ENCODE measurements around the gene GON4L. TPM values are rescaled to one million over a fixed set of nuclear protein-coding genes. Genes with fewer than 3 reads are reported as not detected.

GON4L gene
- total RNA-seq: 16.0 and 17.4 TPM in 2 replicates

DNA sequence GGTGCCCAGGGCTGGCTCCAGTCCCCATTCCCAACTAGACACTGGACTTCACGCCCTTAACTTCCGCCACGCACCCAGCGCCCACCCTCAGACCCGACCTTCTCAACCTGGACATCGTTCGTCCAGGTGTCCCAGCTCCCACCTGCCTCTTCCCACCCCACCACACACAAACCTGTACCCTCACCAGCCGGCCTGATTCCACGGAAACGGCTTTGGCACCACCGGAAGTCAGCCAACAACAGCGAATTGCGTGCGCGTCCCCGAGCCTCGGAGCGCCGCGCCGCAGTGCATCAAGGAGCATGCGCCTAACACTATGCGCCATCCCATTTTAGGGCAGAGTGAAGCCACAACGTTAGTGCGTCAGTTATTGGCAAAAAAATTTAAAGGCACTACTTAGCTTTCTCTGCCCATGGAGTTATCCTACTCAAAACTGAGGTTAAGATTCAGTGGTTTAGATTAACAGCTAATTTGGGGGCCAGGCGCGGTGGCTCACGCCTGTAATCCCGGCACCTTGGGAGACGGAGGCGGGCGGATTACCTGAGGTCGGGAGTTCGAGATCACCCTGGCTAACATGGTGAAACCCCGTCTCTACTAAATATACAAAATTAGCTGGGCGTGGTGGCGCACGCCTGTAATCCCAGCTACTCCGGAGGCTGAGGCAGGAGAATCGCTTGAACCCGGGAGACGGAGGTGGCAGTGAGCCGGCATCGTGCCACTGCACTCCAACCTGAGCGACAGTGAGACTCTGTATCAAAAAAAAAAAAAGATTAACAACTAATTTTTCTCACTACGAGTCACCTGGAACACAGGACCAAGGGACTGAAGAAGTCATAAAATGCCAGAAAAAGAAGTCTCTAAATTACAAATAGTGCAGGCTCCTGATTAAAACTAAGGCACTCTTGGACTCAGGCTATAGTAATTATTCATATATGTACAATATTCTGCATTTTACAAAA, at the start of gene GON4L:
TSS of gene GON4L (minus strand) at position 240 of the 956 bp plus-strand sequence. CDS start 3,434 bp downstream, outside the sequence.

GRCh38 chr1:155859234-155859829, 2.3 kb upstream of the GON4L start, which contains the start of gene SYT11:
Gene SYT11 (plus strand): TSS chr1:155859567. CDS start chr1:155859762, 195 bp downstream.

Other genes with a start within 250 kb of the GON4L start
- 20.9 and 22.9 TPM in 2 replicates for gene MSTO1, start 247.0 kb downstream of the GON4L start, total RNA-seq
- 37.4 and 56.9 TPM in 2 replicates for gene YY1AP1, start 168.4 kb downstream of the GON4L start, total RNA-seq
- gene DAP3, start 168.1 kb downstream of the GON4L start, total RNA-seq: 77.6 and 78.6 TPM in 2 replicates
- 0.21 and 3.4 TPM in 2 replicates for gene SYT11, start 2.4 kb upstream of the GON4L start, total RNA-seq
- gene RIT1, start 54.1 kb upstream of the GON4L start, total RNA-seq: 35.0 and 35.2 TPM in 2 replicates
- gene KHDC4, start 77.2 kb upstream of the GON4L start, total RNA-seq: 12.3 and 23.9 TPM in 2 replicates
- gene RXFP4, start 84.4 kb upstream of the GON4L start, total RNA-seq: 0.24 TPM in 1 of 2 replicates, not detected in the other
- 55.6 and 76.6 TPM in 2 replicates for gene ARHGEF2, start 121.3 kb upstream of the GON4L start, total RNA-seq
- 326 and 576 TPM in 2 replicates for gene SSR2, start 163.7 kb upstream of the GON4L start, total RNA-seq
- 17.6 and 18.3 TPM in 2 replicates for gene UBQLN4, start 196.6 kb upstream of the GON4L start, total RNA-seq
- gene LAMTOR2, start 197.6 kb upstream of the GON4L start, total RNA-seq: 48.4 and 74.9 TPM in 2 replicates
- 52.2 and 69.4 TPM in 2 replicates for gene RAB25, start 203.9 kb upstream of the GON4L start, total RNA-seq
- 1.9 and 6.5 TPM in 2 replicates for gene MEX3A, start 225.3 kb upstream of the GON4L start, total RNA-seq

Data from tracheal epithelial cell (primary cell).